Keratinocyte (primary cell): ENCODE data around the gene ABHD6. TPM values are rescaled to one million over a fixed set of nuclear protein-coding genes. Genes with fewer than 3 reads are reported as not detected.
A peak's percentile ranks its signal among the peaks of the same experiment; 100 is the strongest.
"Not testable (repeated sequence)": the region's sequence is repeated elsewhere in the genome, so short reads cannot be mapped to it uniquely, and the experiment has no call there.

Experiments
- DNase-seq: peaks from one replicate; pipeline ENCODE4 v3.0.0-alpha.2; 2011; ENCODE audit warnings: low read depth, missing footprints, low spot score
- FAIRE-seq: peaks from 2 replicates; lab custom pipeline; 2011; peaks lifted over from hg19 to GRCh38; lab: Jason Lieb, UNC
- H2AFZ ChIP-seq: 2 replicates; pipeline ENCODE4 v1.6.0; 2012; ENCODE audit warnings: low read length, control low read depth, inconsistent platforms; ENCODE audit not compliant: control insufficient read depth
- H3K27ac ChIP-seq: 2 replicates; pipeline ENCODE4 v1.5.1; 2011; ENCODE audit warnings: low read length; ENCODE audit not compliant: control insufficient read depth, insufficient read depth
- H3K27me3 ChIP-seq: 3 replicates; pipeline ENCODE4 v1.6.0; 2011; ENCODE audit warnings: low read length; ENCODE audit not compliant: control insufficient read depth, insufficient read depth; ENCODE audit errors: extremely low read depth
- H3K36me3 ChIP-seq, 2 experiments: 2 replicates in 1 of 2; 3 replicates in 1 of 2; pipeline ENCODE4 v1.5.1; 2011; ENCODE audit warnings: low read length in 2 of 2, mild to moderate bottlenecking in 1 of 2; ENCODE audit not compliant: control insufficient read depth in 2 of 2, insufficient read depth in 2 of 2; ENCODE audit errors: extremely low read depth in 1 of 2
- H3K4me1 ChIP-seq: 3 replicates; pipeline ENCODE4 v1.5.1; 2011; ENCODE audit warnings: low read length; ENCODE audit not compliant: control insufficient read depth, insufficient read depth; ENCODE audit errors: extremely low read depth
- H3K4me2 ChIP-seq: 3 replicates; pipeline ENCODE4 v1.6.0; 2011; ENCODE audit warnings: low read depth, low read length; ENCODE audit not compliant: control insufficient read depth, insufficient read depth; ENCODE audit errors: extremely low read depth
- H3K4me3 ChIP-seq, 3 experiments: fragments of 200-600 bp in 1 of 3; sonication (generic) in 1 of 3; 2 replicates in 2 of 3; 3 replicates in 1 of 3; pipeline ENCODE4 v1.5.1; 2011 to 2016; ENCODE audit warnings: low read length in 3 of 3, mild to moderate bottlenecking in 3 of 3, control low read depth in 2 of 3, inconsistent platforms in 1 of 3, low read depth in 1 of 3, mixed read lengths in 1 of 3, mixed run types in 1 of 3, moderate library complexity in 1 of 3; ENCODE audit not compliant: control insufficient read depth in 2 of 3, insufficient read depth in 2 of 3; ENCODE audit errors: extremely low read depth in 1 of 3
- H3K79me2 ChIP-seq: 2 replicates; pipeline ENCODE4 v1.6.0; 2012; ENCODE audit warnings: low read length; ENCODE audit not compliant: control insufficient read depth, insufficient read depth
- H3K9ac ChIP-seq: 3 replicates; pipeline ENCODE4 v1.6.0; 2011; ENCODE audit warnings: low read length; ENCODE audit not compliant: control insufficient read depth, insufficient read depth; ENCODE audit errors: extremely low read depth
- H3K9me1 ChIP-seq: 3 replicates; pipeline ENCODE4 v1.6.0; 2011; ENCODE audit warnings: low read length; ENCODE audit not compliant: control insufficient read depth, insufficient read depth; ENCODE audit errors: extremely low read depth
- H3K9me3 ChIP-seq: 2 replicates; pipeline ENCODE4 v1.5.1; 2012; ENCODE audit warnings: low read depth, low read length; ENCODE audit not compliant: control insufficient read depth
- H4K20me1 ChIP-seq: 3 replicates; pipeline ENCODE4 v1.6.0; 2011; ENCODE audit warnings: low read length; ENCODE audit not compliant: control insufficient read depth, insufficient read depth; ENCODE audit errors: extremely low read depth
- CTCF ChIP-seq, 3 experiments: IDR thresholded peaks in 1 of 3; conservative IDR thresholded peaks in 1 of 3; optimal IDR thresholded peaks in 1 of 3; 2 replicates in 2 of 3; 3 replicates in 1 of 3; pipeline versions ENCODE3 to v1.5.1; 2011; ENCODE audit warnings: low read length in 3 of 3, mild to moderate bottlenecking in 3 of 3, moderate library complexity in 2 of 3, control low read depth in 1 of 3, inconsistent platforms in 1 of 3; ENCODE audit not compliant: insufficient read depth in 2 of 3; ENCODE audit errors: extremely low read depth in 1 of 3
- EZH2 ChIP-seq: IDR thresholded peaks from one replicate; pipeline ENCODE4 v1.6.1; 2012; ENCODE audit warnings: inconsistent platforms, mild to moderate bottlenecking, low read length, moderate library complexity
- dilution Hi-C: fragments of 300-500 bp; cut with MboI; formaldehyde crosslinking; loops from one replicate; pipeline ENCODE4 v1.7.0; 2020; ENCODE audit warnings: low sequenced_read_pairs; ENCODE audit not compliant: extremely low pct_ligation_motif_present
- polyA plus RNA-seq, 5 experiments: library from polyadenylated mRNA; depleted of rRNA in 3 of 5; stranded (reverse) in 3 of 5; stranded (forward) in 1 of 5; unstranded in 1 of 5; fragments of >200 nt; gene quantifications; 1 replicate in 1 of 5; 2 replicates in 3 of 5; 3 replicates in 1 of 5; pipeline versions ENCODE4 v1.2.1 to v1.2.3, GENCODE V29; 2011 to 2012; ENCODE audit warnings: missing spikeins in 2 of 5, low read depth in 1 of 5, low replicate concordance in 1 of 5

The ABHD6 gene
- polyA plus RNA-seq, 1 donor (not counting 4 experiments of a cell fraction or from before 2014, with no cell fraction given): 15.2 TPM

DNA sequence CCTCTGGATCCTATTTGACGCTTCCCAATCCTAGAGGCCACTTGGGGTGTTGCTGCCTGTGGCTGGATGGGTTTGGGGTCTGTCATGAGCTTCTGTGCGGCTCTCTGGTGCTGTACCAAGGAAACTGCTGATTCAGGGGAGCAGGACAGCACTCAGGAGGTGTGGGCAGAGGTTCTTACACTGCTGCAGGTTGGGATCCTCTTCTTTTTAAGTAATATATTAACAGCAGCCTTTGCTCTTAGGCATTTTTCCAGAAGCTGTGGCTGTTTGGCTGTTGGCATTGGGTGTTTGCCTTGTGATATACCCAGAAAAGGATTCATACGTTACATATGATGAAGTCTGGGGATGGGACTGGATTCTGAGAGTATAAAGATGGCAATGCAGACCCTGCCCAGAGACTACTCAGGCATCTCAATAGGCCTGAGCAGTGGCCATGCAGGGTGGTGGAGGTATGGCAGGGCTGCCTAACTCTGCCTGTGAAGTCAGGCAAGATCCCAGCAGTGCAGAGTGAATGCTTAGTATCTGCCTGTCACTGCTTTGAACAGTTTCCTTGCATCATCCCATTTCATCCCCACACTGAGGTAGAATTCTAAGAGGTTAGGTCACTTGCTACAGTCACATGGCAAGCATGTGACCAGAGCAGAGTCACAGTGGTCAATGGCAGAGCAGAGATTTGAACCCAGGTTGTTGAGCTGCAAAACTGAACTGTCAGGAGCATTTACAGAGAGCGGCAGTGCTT, 3.9 kb downstream of the ABHD6 start:
- dilution Hi-C loops: no loop called here
- H3K36me3 ChIP-seq: no peaks in the 10 kb centered on the region
- no peak overlapping the region for H2AFZ ChIP-seq
- no peak overlapping the region for H3K4me3 ChIP-seq
- peak overlapping the region; percentile 2 for H3K9ac ChIP-seq
- TF ChIP-seq EZH2 (no peak), CTCF (optimal IDR thresholded peaks at IDR 0.05 in 1 of 3, IDR thresholded peaks at IDR 0.05 in 1 of 3, conservative IDR thresholded peaks at IDR 0.05 in 1 of 3; ENCODE audit: extremely low read depth in 1 of 3, insufficient read depth in 2 of 3, low read length in 3 of 3) (no peak)
- H3K27me3 ChIP-seq: no peaks in the 10 kb centered on the region
- peak overlapping the region; percentile 17 for H3K27ac ChIP-seq
- peaks cover 7% of the 10 kb centered on the region for H3K79me2 ChIP-seq
- DNase-seq (no peak), FAIRE-seq (peak; percentile 68)
- H3K4me1 ChIP-seq: peaks cover 25% of the 10 kb centered on the region
- H3K9me1 ChIP-seq: no peaks in the 10 kb centered on the region
- H3K9me3 ChIP-seq: no peaks in the 10 kb centered on the region
- peak overlapping the region; percentile 39 for H3K4me2 ChIP-seq
- H4K20me1 ChIP-seq: no peaks in the 10 kb centered on the region

- H4K20me1 ChIP-seq: no peaks in the 10 kb centered on the region
- no peaks in the 10 kb centered on the region for H3K27me3 ChIP-seq
Observed at GRCh38 chr3:58242340-58242739, 4.7 kb downstream of the ABHD6 start.

GRCh38 chr3:58242860-58243259, 5.3 kb downstream of the ABHD6 start:
- dilution Hi-C loops, H2AFZ ChIP-seq, H3K4me3 ChIP-seq, H3K4me2 ChIP-seq, H3K79me2 ChIP-seq, H3K9me1 ChIP-seq, H3K27me3 ChIP-seq, FAIRE-seq, DNase-seq, H3K9me3 ChIP-seq, H3K9ac ChIP-seq, H3K36me3 ChIP-seq, H4K20me1 ChIP-seq, H3K27ac ChIP-seq: not testable (repeated sequence)
- H3K4me1 ChIP-seq: peaks cover 20% of the 10 kb centered on the region

More at GRCh38 chr3:58242340-58242739, 4.7 kb downstream of the ABHD6 start:
- H3K4me2 ChIP-seq: peak overlapping the region; percentile 39
- dilution Hi-C loops: no loop called here
- peaks cover 20% of the 10 kb centered on the region for H3K4me1 ChIP-seq
- H3K9me1 ChIP-seq: no peaks in the 10 kb centered on the region
- TF ChIP-seq CTCF (optimal IDR thresholded peaks at IDR 0.05 in 1 of 3, IDR thresholded peaks at IDR 0.05 in 1 of 3, conservative IDR thresholded peaks at IDR 0.05 in 1 of 3; ENCODE audit: extremely low read depth in 1 of 3, insufficient read depth in 2 of 3, low read length in 3 of 3) (no peak), EZH2 (no peak)
- DNase-seq (peak; percentile 46), FAIRE-seq (peak; percentile 84)
- H2AFZ ChIP-seq: no peak overlapping the region
- H3K4me3 ChIP-seq: no peak overlapping the region
- no peaks in the 10 kb centered on the region for H3K36me3 ChIP-seq
- H3K9ac ChIP-seq: peak overlapping the region; percentile 2
- H3K9me3 ChIP-seq: no peaks in the 10 kb centered on the region
- peak overlapping the region; percentile 17 for H3K27ac ChIP-seq
- H3K79me2 ChIP-seq: peaks cover 7% of the 10 kb centered on the region
